Posterior vena cava (tissue), 2 donors: ENCODE results near the gene CKAP4. TPM values are rescaled to one million over a fixed set of nuclear protein-coding genes. Genes with fewer than 3 reads are reported as not detected.

Experiments
- DNase-seq: peaks from one replicate; pipeline ENCODE4 v3.0.0-alpha.2; 2020; ENCODE audit warnings: low spot score
- intact Hi-C, 2 donors: fragments of 100-400 bp; cut with DNase I; formaldehyde crosslinking; loops; one replicate each; pipeline versions ENCODE4 v1.14.1 to v1.14.2; 2022 to 2023
- total RNA-seq, 2 donors: library from RNA; stranded (reverse); fragmentation: NEBNext Ultra II Directional; extraction: Animal tissue kit (Norgen Biotek cat#: 25700); gene quantifications; one replicate each; pipeline ENCODE4 v1.2.1, GENCODE V29; 2021
- donor health status: DM: yes; HTN: yes; CAD: no.
- donor health status: DM: yes; HTN: yes; CAD: no.

The CKAP4 gene
- total RNA-seq, 2 donors from 2014 or later, result 59.9 to 71.8 TPM

DNA sequence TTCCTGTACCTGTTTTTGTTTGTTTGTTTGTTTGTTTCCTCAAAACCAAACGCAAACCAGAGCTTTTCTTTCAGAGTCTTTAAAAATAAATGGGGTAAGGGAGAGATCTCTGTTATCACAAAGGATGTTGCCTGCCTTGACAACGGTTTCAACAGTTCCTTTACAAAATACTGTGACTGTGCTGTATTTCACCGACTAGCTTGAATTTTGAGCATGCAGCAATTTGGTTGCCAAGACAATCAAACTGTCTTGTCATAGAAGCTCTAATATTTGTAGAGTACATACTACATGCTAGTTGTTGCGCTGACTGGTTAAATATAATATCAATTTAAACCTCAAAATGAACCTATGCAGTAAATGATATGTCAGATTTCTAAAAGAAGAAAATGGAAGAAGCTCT lies 32.3 kb upstream of the CKAP4 start:
- no peak for DNase-seq
- intact Hi-C loops, result loop anchor here in 1 of 2 donors (5.0 kb wide), 1 partner anchor 53 kb away; no protein-coding TSS in a partner anchor

DNA sequence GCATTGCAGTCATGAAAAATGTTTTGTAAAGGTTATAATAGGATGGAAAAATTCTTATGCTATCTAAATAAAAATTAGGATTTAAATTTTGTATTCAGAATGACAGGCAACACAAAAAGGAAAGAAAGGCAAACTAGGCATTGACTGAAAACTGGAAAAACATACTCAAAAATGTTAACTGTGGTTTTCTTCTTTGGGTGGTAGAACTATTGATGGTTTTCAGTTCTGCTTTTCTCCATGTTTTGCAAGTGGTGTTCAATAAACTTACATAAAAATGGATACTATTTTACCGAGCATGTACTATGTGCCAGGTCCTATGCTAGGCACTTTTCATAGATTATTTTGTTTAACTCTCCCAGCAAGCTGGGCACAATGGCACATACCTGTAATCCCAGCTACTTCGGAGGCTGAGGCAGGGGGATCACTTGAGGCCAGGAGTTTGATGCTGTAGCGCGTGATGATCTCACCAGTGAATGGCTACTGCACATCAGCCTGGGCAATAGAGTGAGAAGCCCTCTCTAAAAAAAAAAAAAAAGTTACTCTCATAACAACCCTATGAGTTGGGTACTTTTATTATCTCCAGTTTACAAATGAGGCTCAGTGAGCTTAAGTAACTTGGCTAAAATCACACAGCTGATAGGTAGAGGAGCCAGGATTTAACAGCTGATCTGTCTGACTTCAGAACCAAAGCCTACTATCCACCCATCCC lies 28.4 kb upstream of the CKAP4 start:
- intact Hi-C loops, result no loop called here
- no peak for DNase-seq

DNA sequence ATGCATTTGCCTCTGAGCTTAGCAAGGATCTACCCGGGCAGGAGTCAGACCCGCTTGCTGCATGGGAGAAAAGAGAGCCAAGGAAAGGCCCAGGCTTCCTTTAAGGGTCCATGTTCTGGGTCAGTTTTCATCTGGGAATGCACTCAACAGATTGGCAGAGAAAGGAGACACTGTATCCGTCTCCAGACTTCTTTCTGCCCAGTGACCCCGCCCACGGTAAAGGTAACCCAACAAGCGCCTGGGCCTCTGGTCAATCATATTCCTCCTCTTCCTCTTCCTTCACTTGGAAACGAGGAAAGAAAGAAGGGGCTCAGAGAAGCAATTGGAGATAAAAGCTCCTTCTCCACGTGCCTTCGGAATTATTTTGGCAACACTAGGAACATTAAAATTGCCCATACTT lies 27.6 kb upstream of the CKAP4 start:
- no peak for DNase-seq
- intact Hi-C loops, result no loop called here

DNA sequence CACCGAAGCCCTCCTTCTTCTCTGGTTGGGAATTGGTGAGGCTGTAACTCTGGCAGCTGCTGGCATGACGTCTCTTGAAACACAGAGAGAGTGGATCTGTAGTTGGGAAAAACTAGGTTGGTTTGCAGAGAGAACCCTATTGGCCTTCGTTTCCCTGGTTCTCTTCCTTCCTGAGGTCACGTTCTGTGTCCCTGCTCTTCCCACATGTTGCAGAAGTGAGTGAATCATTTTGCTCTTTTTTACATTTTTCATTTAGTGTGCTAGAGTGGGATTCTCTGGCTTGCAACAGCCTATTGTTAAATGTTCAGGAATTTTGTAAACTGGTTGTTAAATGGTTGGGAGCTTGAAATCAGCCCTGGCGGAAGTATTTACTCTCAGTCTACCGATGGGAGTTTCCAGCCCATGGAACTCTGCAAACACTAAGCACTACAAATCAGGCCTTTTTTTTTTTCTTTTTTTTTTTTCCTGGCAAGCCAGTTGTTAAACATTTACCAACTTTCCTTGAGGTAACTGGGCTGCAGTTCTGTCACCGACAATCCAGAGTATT lies 26.8 kb upstream of the CKAP4 start:
- intact Hi-C loops, result no loop called here
- DNase-seq, result no peak

DNA sequence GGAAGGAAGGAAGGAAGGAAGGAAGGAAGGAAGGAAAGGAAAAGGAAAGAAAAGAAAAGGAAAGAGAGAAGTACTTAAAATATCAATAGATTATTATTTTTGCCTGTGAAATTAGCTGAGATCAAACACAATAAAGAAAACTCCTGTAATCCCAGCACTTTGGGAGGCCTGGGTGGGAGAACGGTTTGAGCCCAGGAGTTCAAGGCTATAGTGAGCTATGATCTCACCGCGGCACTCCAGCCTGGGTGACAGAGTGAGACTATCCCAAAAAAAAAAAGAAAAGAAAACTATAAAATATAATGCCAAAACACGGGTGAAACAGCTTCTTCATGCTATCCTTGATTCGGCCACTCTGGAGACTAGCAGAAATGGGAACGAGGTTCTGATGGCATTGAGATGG lies 26.2 kb upstream of the CKAP4 start:
- intact Hi-C loops, result no loop called here
- DNase-seq, result no peak

DNA sequence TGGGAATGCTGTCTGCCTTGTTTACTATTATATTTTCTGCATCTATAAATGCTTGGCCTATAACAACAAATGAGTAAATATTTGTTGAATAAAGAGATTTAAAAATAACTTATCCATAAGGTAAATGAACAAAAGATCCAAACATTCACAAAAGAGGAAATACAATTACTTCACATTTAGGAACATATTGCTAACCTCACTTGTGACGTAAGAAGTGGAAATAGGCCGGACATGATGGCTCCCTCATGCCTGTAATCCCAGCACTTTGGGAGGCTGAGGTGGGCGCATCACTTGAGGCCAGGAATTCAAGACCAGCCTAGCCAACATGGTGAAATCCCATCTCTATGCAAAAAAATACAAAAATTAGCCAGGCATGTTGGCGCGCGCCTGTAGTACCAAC lies 25.7 kb upstream of the CKAP4 start:
- intact Hi-C loops, result no loop called here
- no peak for DNase-seq

DNA sequence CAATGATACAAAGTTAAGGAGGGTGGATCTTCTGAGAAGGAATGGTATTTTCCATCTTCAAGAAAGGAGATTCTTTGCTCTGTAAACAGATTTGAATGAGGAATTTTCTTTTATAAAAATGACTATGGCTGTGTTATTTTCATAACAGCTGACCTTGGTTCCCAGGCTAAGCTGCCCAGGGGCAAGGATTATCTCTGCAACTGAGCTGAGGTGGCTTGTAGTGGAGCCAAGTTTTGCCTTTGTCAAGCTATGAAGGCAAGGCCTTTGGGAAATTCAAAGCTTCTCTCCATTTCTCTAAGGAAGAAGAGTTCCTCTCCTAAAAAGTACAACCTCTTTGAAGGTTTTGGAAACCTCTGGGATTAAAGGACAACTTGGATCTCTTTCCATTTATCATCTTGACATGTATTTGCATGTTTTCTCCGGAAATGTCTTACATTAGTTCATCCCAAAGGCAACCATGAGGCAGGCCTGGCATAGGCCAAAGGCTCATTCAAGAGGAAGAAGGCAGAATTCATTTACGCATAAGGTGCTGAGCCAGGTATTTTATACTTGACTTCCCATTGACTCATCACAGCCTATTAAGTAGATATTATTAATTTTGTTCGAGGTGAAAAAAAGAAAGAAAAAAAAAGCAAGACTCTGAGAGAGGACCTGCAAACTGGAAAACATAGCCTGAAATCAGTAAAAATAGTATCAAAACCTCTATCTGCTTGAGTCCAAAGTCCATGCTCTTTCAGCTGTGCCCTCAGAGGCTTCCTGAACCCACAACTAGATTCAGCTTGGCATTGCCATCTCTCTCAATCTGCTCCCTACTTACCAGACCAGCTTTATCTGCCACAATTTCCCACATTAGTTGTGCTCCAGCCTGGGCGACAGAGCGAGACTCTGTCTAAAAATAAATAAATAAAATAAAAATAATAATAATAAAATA lies 24.0 kb upstream of the CKAP4 start:
- DNase-seq, result no peak

DNA sequence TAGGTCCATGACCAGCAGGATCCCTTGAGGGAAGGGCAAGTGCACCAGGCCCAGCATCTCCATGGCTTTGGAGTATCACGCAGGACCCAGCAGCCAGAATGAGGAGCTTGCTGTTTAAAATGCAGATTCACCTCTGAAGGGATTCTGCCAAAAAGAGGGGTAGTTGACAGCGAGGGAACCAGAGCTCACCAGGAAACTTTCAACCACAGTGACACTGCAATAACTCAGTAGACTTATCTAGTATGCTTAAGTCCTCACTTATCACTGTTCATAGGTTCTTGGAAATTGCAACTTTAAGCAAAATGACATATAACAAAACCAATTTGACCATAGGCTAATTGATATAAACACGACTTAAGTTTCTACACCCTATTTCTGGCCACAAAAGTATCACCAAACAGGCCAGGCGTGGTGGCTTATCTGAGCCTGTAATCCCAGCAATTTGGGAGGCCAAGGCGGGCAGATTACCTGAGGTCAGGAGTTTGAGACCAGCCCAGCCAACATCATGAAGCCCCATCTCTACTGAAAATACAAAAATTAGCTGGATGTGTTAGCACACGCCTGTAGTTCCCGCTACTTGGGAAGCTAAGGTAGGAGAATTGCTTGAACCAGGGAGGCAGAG lies 21.4 kb upstream of the CKAP4 start:
- DNase-seq, result no peak
- intact Hi-C loops, result no loop called here

More for the DNA sequence above, 24.0 kb upstream of the CKAP4 start:
- intact Hi-C loops, result no loop called here

DNA sequence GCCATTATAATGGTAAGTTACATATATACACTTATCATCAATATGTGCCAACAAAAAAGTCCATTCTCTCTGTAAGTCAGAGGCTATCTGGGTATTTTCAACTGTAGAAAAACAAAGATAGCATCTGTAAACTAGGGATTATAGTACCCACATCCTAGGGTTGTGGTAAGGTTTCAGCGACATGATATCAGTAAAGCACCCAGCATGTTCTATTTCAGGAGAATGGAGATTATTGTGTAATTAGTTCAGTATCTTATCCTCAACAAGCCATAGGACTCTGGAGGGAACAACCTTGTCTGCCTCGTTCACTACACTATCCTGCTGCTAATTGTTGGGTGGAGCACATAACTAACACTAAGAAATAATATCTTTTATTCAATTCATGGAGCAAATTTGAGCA lies 19.7 kb upstream of the CKAP4 start:
- DNase-seq, result no peak

DNA sequence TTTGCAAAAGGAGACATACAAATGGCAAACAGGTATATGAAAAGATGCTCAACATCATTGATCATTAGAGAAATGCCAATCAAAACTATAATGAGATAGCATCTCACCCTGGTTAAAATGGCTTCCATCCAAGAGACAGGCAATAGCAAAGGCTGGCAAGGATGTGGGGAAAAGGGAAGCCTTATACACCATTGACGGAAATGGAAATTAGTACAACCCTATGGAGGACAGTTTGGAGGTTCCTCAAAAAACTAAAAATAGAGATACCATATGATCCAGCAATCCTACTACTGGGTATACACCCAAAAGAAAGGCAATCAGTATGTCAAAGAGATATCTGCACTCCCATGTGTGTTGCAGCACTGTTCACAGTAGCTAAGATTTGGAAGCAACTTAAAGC lies 17.3 kb upstream of the CKAP4 start:
- no peak for DNase-seq
- intact Hi-C loops, result no loop called here

More for the DNA sequence above, 19.7 kb upstream of the CKAP4 start:
- intact Hi-C loops, result no loop called here

DNA sequence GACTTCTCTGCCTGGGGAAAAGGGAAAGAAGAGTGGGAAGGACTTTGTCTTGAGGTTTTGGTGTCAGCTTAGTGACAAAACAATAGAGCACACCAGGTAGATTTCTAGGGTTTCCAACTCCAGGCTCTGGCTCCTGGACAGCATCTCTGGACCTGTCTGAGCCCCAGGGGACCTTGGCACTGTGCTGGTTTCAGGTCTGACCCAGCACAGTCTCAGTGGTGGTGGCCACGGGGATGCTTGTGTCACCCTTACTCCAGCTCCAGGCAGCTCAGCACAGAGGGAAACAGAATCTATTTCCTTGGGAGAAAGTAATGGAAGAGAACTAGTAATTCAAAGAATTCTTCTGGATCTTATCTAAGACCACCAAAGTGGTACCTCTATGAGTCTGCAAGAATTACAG lies 11.1 kb upstream of the CKAP4 start:
- intact Hi-C loops, result no loop called here
- no peak for DNase-seq

DNA sequence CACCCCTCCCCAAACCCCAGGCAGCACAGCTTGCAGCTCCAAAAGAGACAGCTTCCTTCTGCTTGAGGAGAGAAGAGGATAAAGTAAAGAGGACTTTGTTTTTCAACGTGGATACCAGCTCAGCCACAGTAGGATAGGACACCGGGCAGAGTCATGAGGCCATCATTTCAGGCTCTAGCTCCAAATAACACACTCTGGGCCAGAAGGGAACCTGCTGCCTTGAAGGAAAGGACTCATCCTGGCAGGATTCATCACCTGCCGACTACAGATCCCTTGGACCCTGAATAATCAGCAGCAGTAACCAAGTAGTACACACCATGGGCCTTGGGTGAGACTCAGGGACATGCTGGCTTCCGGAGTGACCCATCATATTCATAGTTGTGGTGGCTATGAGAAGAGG lies 10.4 kb upstream of the CKAP4 start:
- DNase-seq, result no peak
- intact Hi-C loops, result no loop called here

DNA sequence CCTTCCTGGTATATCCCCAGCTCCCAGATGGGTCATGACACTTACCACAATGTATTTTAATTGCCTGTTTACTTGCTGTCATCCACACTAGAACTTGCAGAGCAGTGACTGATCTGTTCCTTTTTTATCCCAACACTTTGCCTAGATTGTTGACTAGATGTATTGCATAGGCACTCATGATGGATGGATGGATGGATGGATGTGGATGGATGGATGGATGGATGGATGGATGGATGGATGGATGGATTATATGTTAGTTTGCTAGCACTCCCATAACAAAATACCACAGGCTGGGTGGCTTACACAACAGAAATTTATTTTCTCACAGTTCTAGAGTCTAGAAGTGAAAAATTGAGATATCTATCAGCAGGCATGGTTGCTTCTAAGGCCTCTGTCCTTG lies 8.7 kb upstream of the CKAP4 start:
- no peak for DNase-seq
- intact Hi-C loops, result no loop called here

DNA sequence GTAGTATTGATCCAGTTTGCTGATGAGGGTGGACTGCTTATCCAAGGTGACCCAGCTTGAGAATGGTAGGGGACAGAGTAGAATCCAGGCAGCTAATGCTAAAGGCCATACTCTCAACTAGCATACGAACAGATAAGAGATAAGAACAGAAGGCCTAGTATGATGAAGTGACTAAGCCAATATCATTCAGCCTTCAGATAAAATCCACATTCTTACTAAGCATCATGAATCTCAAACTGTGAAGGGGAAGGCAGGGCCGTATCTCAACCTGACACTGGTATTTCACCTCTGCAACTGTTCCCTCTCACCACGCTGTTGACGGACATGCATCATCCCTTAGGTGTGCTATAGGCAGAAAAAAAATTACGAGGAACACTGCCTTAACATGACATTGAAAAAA lies 8.1 kb upstream of the CKAP4 start:
- intact Hi-C loops, result no loop called here

DNA sequence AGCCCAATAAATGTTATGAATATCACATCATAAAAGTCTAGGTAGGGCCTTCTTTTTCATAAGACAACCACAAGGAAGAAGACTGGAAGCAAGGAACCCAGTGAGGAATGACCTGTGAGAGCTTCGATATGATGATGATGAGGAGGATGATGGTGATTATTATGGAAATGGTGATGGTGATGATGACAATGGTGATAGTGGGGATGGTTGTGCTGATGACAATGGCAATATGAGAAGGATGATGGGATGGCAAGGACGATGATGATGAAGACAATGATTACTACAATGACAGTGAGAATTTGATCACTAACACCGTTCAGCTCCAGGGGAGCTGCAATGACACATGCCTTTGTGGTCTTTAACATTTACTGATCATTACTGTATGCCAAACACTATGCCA lies 7.7 kb upstream of the CKAP4 start:
- intact Hi-C loops, result no loop called here
- DNase-seq, result no peak

More for the DNA sequence above, 8.1 kb upstream of the CKAP4 start:
- no peak for DNase-seq

DNA sequence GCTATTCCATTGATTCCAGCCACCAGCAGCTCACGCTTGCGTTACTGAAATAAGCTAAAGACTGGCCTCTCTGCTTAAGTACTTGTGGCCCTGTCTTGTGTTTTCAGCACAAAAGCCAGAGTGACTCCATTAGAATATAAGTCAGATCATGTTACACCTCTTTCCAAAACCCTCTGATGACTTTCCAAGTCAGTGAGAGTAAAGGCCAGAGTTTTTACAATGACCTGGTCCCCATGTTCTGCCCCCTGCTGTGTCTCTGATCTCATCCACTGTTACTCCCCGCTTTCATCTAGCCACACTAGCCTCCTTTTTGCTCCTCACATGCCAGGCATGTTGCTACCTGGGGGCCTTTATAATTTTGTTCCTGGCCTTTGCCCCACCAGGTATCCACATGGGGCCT lies 6.9 kb upstream of the CKAP4 start:
- no peak for DNase-seq
- intact Hi-C loops, result no loop called here

DNA sequence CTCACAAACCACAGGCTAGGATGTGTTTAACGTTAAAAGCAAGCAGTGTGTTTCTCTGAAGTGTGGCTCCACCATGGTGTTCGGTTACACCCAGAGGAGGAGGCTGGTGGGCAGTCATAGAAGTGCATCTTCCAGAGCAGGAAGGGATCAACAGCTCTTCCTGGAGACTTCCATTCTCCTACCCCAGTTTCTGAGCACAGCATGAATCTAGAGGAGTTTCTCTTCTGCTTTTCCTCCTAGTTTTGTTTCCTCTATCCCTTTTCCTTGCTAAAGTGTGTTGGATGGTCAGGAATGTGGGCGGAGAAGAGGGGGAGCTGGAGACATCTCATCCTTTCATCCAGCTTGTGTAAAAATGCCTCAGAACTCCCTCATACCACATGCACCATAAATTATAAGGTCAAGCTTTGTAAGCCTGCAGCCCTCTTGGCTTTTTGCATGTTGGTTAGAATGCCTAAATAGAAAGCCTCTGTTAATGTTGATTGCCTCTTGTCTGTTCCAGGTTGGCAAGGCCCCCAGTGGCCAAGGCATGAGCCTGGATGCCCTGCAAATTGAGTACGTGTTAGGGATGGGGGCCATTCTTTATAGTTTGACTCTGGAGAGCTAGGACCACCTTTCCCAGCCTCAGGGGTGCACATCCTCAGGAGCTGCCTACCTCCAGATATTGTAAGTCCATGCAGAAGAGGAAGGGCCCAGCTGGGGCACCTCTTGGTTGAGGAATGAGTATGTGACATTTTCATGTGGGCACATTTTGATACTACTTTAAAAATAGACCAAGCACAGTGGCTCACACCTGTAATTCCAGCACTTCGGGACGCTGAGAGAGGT lies 4.0 kb upstream of the CKAP4 start:
- DNase-seq, result no peak
- intact Hi-C loops, result no loop called here

DNA sequence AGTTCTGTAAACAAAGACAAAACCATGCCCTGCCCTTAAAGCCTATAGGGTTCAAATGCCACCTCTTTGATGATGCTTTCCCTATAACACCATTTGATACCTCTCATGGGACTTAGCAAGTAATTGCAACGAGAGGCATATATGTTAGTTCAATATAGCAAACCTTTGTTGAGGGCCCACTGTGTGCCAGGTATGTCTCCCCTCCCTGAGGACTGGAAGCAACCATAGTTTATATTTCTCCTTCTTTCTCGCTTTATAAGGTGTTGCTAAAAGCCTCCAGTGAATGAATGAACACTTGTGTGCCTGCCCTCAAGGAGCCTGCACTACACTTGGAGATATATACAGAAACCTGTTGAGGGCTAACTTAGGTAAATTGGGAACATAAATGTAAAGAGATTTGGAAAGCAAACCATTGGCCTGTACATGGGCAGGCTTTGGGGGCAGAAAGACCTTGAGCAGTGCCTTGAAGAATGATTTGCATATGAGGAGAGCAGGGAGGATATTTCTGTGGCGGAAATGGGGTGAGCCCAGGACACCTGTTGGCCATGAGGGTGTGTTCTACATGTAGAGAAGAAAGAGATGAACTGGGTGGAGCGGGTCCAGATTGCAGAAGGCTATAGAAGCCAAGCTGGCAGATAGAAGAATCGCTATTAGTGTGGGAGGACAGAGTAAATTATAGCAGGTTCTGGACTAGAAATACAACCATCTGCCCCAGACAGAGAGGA lies 1.8 kb upstream of the CKAP4 start:
- no peak for DNase-seq
- intact Hi-C loops, result loop anchor here in 1 of 2 donors (10.0 kb wide), 1 partner anchor 55 kb away; the partner anchor contains the start of gene TCP11L2
